GM18867 (cell line): ENCODE measurements around the gene IFNLR1.

ENCODE experiments used
- ATAC-seq: cut with Tn5 transposase; IDR thresholded peaks from one replicate; pipeline ENCODE4 v1.9.1; 2021; ENCODE audit warnings: mild to moderate bottlenecking, moderate library complexity; ENCODE audit not compliant: unreplicated experiment

Gene IFNLR1

GRCh38 chr1:24109686-24110475 is 77.2 kb downstream of the IFNLR1 start:
- ATAC-seq: no peak

GRCh38 chr1:24109166-24109483 is 78.0 kb downstream of the IFNLR1 start:
- ATAC-seq: no peak

GRCh38 chr1:24108334-24109165 is 78.5 kb downstream of the IFNLR1 start:
- no peak for ATAC-seq

- ATAC-seq: no peak
These were observed 79.5 kb downstream of the IFNLR1 start for GRCh38 chr1:24107462-24108138.

GRCh38 chr1:24105368-24106160 is 81.5 kb downstream of the IFNLR1 start:
- ATAC-seq: no peak

- ATAC-seq: no peak
These were observed 82.2 kb downstream of the IFNLR1 start for GRCh38 chr1:24104854-24105253.
